Mammary epithelial cell (primary cell): Measurements from ENCODE around the gene BTNL2.

Source experiments
- CTCF ChIP-seq, 2 donors: IDR thresholded peaks in 1 of 2; conservative IDR thresholded peaks in 1 of 2; 2 replicates each; pipeline ENCODE4 v1.5.1; 2011 to 2012; ENCODE audit warnings: inconsistent platforms in 2 of 2, low read length in 2 of 2, mild to moderate bottlenecking in 2 of 2, control low read depth in 1 of 2, low read depth in 1 of 2; ENCODE audit not compliant: insufficient read depth in 1 of 2; ENCODE audit errors: extremely low read depth in 1 of 2
- EZH2 ChIP-seq: IDR thresholded peaks from 2 replicates; pipeline ENCODE4 v1.6.1; 2012; ENCODE audit warnings: low read length, inconsistent platforms, borderline replicate concordance

DNA sequence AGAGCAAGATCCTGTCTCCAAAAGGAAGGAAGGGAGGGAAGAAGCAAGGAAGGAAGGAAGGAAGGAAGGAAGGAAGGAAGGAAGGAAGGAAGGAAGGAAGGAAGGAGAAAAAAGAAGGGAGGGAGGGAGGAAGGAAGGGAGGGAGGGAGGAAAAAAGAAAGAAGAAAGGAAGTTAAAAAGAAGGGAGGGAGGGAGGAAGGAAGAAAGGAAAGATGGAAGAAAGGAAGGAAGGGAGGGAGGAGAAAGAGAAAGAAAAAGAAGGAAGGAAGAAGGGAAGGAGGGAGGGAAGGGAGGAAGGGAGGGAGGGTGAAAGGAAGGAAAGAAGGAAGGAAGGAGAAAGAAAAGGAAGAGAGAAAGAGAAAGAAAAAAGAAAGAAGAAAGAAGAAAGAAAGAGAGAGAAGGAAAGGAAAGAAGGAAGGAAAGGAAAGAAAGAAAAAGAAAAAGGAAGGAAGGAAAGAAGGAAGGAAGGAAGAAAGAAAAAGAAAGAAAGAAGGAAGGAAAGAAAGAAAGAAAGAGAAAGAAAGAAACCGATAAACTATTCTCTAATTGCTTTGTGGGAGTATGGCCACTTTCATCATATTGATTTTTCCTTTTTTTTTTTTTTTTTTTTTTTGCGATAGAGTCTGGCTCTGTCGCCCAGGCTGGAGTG, 42.2 kb upstream of the BTNL2 start:
- TF ChIP-seq CTCF (conservative IDR thresholded peaks at IDR 0.05 in 1 of 2, IDR thresholded peaks at IDR 0.05 in 1 of 2; ENCODE audit: extremely low read depth in 1 of 2, insufficient read depth in 1 of 2, low read depth in 1 of 2, low read length in 2 of 2): no peak
- no peak for TF ChIP-seq EZH2
